HG03045 (cell line): ENCODE results near the gene CPA4.
"Not testable (repeated sequence)": the region's sequence is repeated elsewhere in the genome, so short reads cannot be mapped to it uniquely, and the experiment has no call there.

ENCODE experiments used
- ATAC-seq: cut with Tn5 transposase; IDR thresholded peaks from one replicate; pipeline ENCODE4 v1.9.1; 2021; ENCODE audit warnings: mild to moderate bottlenecking, moderate library complexity; ENCODE audit not compliant: unreplicated experiment

Gene CPA4, protein sequence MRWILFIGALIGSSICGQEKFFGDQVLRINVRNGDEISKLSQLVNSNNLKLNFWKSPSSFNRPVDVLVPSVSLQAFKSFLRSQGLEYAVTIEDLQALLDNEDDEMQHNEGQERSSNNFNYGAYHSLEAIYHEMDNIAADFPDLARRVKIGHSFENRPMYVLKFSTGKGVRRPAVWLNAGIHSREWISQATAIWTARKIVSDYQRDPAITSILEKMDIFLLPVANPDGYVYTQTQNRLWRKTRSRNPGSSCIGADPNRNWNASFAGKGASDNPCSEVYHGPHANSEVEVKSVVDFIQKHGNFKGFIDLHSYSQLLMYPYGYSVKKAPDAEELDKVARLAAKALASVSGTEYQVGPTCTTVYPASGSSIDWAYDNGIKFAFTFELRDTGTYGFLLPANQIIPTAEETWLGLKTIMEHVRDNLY

GRCh38 chr7:130292682-130293257 lies at the start of gene CPA4:
Gene CPA4, plus strand, starts transcription at chr7:130293161. Its CDS starts 20 bp downstream, at chr7:130293181.
- no peak for ATAC-seq

DNA sequence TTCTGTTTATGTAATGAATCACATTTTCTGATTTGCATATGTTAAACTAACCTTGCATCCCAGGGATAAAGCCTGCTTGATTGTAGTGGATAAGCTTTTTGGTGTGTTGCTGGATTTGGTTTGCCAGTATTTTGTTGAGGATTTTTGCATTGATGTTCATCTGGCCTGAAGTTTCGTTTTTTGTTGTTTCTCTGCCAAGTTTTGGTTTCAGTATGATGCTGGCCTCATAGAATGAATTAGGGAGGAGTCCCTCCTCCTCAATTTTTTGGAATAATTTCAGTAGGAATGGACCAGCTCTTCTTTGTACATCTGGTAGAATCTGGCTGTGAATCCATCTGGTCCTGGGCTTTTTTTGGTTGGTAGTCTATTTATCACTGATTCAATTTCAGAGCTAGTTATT lies 49.5 kb upstream of the CPA4 start:
- not testable (repeated sequence) for ATAC-seq

- not testable (repeated sequence) for ATAC-seq
These were observed 46.5 kb upstream of the CPA4 start for GRCh38 chr7:130246491-130246890.

DNA sequence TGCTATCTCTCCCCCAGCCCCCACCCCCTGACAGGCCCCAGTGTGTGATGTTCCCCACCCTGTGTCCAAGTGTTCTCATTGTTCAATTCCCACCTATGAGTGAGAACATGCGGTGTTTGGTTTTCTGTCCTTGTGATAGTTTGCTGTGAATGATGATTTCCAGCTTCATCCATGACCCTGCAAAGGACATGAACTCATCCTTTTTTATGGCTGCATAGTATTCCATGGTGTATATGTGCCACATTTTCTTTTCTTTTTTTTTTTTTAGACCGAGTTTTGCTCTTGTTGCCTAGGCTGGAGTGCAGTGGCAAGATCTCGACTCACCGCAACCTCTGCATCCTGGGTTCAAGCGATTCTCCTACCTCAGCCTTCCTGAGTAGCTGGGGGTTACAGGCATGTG lies 44.1 kb upstream of the CPA4 start:
- not testable (repeated sequence) for ATAC-seq

DNA sequence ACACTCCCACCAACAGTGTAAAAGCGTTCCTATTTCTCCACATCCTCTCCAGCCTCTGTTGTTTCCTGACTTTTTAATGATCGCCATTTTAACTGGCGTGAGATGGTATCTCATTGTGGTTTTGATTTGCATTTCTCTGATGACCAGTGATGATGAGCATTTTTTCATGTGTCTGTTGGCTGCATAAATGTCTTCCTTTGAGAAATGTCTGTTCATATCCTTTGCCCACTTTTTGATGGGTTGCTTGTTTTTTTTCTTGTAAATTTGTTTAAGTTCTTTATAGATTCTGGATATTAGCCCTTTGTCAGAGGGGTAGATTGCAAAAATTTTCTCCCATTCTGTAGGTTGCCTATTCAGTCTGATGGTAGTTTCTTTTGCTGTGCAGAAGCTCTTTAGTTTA lies 43.3 kb upstream of the CPA4 start:
- ATAC-seq: not testable (repeated sequence)

DNA sequence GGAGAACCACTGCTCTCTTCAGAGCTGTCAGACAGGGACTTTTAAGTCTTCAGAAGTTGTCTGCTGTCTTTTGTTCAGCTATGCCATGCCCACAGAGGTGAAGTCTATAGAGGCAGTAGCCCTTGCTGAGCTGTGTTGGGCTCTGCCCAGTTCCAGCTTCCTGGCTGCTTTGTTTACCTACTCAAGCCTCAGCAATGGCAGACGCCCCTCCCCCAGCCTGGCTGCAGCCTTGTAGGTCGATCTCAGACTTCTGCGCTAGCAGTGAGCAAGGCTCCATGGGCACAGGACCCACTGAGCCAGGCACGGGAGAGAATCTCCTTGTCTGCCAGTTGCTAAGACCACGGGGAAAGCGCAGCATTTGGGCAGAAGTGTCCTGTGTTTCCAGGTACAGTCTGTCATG lies 38.4 kb upstream of the CPA4 start:
- ATAC-seq: no peak

DNA sequence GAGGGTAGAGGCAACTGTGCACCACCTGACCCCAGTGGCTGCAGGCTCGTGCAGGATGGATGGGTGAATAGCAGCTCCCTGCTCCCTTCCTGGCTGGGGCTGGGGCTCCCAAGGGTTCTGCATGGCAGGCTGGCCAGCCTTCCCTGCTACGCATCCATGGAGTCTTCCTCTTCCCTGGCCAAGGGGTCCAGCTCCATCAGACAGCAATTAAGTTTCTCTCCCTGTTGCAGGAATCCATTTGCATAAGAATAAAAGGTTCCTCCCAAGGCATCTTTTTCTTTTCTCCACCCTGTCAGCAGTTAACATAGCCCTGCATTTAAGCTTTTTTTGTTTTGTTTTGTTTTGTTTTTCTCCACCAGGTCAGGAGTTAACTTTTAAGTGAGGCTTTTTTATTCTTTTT lies 36.3 kb upstream of the CPA4 start:
- ATAC-seq: no peak

DNA sequence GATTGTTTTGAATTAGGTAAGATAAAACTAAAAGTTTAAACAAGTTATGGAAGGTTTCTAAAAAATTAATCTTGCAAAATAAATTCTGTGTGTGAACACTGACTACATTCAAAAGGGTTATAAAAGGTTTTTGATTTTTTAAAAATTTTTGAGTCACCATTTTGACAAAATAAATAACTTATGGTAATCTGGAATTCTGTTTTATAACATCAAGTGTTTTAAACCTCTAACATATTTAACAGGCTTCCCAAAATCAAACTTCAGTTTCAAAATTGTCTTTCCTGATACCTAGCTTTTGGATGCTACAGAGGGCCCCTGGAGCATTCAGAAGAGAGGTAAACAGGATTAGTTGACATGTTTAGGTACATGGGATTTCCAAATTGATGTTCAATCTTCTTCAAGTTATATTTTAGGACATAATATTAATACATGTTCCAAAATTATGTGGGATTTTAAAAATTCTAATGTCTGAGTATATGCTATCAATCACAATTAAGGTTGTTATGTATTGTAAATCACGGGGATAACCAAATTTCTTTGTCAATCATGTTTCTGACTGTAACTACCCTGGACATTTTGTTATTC lies 34.4 kb upstream of the CPA4 start:
- no peak for ATAC-seq

DNA sequence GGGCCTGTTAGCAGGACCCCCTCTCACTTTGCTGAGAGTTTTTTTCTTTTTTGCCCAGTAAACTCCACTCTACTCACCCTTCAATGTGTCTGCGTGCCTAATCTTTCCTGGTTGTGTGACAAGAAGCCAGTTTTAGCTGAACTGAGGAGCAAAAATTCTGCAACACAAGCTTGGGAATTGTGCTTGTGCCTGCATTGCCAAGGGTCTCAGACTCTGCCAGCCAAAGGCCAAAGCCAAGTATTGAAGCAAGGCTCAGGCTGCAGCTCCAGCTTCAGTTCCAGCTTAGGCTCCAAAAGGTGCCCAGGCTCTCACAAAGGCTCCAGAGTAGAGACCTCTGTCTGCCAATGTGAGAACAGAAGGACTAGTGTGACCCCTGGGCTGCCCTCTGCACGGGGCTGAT lies 30.5 kb upstream of the CPA4 start:
- ATAC-seq: no peak

- ATAC-seq: no peak
These were observed 29.8 kb upstream of the CPA4 start for GRCh38 chr7:130263130-130263529.

DNA sequence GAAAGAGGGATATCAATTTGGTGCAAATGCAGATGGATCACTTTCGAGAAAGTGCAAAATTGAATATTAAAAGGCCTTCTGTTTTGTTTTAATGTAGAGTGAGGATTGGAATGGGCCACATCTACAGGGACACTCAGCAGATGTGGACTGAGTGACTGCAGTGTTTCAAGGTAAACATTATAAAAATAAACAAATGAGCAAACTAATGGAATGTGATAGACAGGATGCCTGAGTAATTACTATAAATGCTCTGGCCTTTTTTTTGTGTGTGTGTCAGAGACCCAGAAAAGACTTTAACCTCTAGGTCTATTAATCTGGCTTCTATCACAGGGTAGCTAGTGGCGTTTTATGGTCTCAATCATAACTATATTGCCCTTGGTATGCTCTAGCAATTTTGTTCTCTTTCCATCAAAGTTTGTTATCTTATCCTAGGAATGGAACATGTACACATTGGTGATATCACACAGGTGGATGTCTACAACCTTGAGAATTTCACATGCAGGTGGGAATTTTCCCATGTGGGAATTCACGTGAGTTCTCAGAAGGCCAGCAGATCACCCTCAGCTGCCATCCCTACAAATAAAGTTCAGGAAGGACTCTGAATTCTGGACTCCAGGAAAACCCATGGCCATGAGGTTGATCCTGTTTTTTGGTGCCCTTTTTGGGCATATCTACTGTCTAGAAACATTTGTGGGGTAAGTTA lies 26.6 kb upstream of the CPA4 start, which contains the start of gene CPA2:
CPA2 (plus strand) TSS at position 606 of the 703 bp plus-strand sequence; CDS start at position 625, 19 bp downstream.
- ATAC-seq: no peak

- no peak for ATAC-seq
These were observed 26.0 kb upstream of the CPA4 start for GRCh38 chr7:130266961-130267321.

DNA sequence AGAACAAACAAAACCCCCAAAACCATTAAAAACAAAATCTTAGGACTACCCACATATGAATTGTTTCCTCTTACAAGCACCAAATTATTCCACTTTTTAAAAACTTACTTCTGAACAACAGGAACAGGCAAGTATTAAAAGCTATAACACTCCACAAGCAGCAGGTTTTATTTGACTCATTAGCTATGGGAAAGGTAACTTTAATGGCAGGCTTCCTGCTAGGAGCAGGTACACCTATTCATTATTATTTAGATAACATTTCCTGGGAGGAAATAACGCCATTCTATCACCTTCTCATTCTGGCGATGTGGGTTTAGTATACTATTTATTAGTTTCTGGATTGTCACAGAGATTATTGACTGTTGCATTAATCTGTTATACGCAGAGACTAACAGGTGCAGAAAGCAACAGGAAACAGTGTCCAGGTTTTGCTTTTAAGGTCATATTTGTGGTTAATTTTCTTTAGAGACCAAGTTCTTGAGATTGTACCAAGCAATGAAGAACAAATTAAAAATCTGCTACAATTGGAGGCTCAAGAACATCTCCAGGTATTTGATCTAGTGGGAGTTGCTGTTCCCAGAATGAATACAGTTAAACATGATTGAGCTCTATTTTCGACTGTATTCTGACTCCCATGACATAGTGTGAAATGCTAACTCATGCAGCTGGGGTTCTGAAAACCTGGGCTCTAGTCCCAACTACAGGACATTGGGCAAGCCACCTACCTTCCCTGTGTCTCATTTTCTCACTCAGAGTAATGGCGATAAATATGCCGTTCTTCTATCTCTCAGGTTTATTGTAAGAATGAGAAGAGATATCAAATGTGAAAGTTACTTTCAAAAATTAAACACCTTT lies 24.3 kb upstream of the CPA4 start:
- no peak for ATAC-seq

GRCh38 chr7:130269318-130269694 lies 23.7 kb upstream of the CPA4 start:
- no peak for ATAC-seq

- ATAC-seq: no peak
These were observed 21.8 kb upstream of the CPA4 start for GRCh38 chr7:130270947-130271800.

- no peak for ATAC-seq
These were observed 20.4 kb upstream of the CPA4 start for GRCh38 chr7:130272381-130273080.

DNA sequence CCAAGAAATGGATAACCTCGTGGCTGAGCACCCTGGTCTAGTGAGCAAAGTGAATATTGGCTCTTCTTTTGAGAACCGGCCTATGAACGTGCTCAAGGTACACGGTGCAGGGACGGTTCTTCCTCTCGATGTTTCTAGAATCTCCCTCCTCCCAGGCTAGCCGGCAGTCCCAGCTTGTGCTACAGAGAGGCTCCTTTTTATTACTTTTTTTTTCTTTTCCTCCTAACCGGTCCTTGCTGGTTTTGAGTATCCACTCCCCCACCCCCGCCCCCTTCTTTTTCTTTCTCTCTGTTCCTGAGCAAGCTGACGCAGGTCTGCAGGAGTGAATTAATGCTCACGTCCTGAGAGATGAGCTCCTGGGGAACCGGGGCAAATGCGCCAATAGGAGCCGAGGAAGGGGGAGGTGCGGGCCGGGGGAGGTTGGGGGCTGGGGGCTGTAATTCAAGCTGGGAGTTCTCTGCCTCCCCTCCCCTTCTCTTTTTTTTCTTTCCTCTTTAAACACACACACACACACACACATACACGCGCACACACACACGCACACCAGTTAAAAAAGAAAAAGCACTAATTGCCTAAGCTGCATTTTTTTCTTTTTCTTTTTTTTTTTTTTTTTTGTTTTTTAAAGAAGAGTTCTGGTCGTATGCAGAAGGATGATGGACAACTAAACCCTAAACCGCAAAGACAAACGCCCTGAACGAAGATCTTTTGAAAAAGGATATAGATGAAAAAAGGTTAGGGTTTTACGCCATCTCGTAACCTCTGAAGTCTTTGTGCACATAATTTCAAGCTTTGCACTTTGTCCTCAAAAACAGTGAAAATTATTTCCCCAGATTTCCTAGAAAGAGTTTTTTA lies 19.7 kb upstream of the CPA4 start:
- no peak for ATAC-seq

DNA sequence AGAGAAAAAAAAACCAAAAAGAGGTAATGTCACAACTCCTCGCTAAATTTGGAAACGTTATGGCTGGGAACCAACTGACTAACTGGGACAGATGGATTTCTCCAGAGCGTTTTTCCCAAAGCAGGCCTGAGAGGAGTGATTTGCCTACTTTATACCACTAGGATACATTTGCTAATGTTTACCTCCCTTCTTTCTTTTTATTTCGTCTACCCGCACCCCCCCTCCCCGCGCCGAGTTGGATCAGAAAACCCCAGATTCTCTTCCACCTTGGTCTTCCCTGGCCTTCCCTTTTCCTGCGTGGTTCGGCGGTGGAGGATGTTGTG lies 19.1 kb upstream of the CPA4 start:
- ATAC-seq: no peak
